A673 (cell line): ENCODE data around the gene ERICH3.

Experiments
- CTCF ChIP-seq: fragments of 300-800, 200-600 bp; sonication (generic); conservative IDR thresholded peaks from 2 replicates; pipeline ENCODE4 v1.5.1; 2017; ENCODE audit warnings: low read depth, mild to moderate bottlenecking, antibody characterized with exemption, low read length, moderate library complexity, mixed read lengths
- EZH2 ChIP-seq: fragments of 200-600 bp; sonication (generic); IDR thresholded peaks from 2 replicates; pipeline ENCODE4 v1.6.1; 2017; ENCODE audit warnings: borderline replicate concordance, low read depth, mild to moderate bottlenecking, mixed read lengths, antibody characterized with exemption, low read length; ENCODE audit not compliant: poor library complexity, severe bottlenecking

- no peak for TF ChIP-seq CTCF
- TF ChIP-seq EZH2, result no peak
These were observed at the start of gene ERICH3 for GRCh38 chr1:74673351-74674111.
